Hepatocyte (in vitro differentiated cells): ENCODE data around the gene ITGAD.

Experiments used
- CTCF ChIP-seq: fragments of 200-600 bp; sonication (generic); IDR thresholded peaks from 2 replicates; pipeline ENCODE4 v1.5.1; 2016; ENCODE audit warnings: antibody characterized with exemption, mild to moderate bottlenecking; ENCODE audit not compliant: poor library complexity
- EZH2 ChIP-seq: fragments of 200-600 bp; sonication (generic); IDR thresholded peaks from 2 replicates; pipeline ENCODE4 v1.6.1; 2016; ENCODE audit warnings: antibody characterized with exemption, mild to moderate bottlenecking, borderline replicate concordance

GRCh38 chr16:31430380-31431052 lies 37.4 kb downstream of the ITGAD start:
- TF ChIP-seq CTCF: no peak
- TF ChIP-seq EZH2: no peak
